GM18508 (cell line): ENCODE measurements around the gene OTOG.
A peak's percentile ranks its signal among the peaks of the same experiment; 100 is the strongest.

Experiments used
- ATAC-seq: cut with Tn5 transposase; IDR thresholded peaks from one replicate; pipeline ENCODE4 v1.9.1; 2021; ENCODE audit warnings: moderate number of reproducible peaks; ENCODE audit not compliant: insufficient read depth, unreplicated experiment

Gene OTOG, protein sequence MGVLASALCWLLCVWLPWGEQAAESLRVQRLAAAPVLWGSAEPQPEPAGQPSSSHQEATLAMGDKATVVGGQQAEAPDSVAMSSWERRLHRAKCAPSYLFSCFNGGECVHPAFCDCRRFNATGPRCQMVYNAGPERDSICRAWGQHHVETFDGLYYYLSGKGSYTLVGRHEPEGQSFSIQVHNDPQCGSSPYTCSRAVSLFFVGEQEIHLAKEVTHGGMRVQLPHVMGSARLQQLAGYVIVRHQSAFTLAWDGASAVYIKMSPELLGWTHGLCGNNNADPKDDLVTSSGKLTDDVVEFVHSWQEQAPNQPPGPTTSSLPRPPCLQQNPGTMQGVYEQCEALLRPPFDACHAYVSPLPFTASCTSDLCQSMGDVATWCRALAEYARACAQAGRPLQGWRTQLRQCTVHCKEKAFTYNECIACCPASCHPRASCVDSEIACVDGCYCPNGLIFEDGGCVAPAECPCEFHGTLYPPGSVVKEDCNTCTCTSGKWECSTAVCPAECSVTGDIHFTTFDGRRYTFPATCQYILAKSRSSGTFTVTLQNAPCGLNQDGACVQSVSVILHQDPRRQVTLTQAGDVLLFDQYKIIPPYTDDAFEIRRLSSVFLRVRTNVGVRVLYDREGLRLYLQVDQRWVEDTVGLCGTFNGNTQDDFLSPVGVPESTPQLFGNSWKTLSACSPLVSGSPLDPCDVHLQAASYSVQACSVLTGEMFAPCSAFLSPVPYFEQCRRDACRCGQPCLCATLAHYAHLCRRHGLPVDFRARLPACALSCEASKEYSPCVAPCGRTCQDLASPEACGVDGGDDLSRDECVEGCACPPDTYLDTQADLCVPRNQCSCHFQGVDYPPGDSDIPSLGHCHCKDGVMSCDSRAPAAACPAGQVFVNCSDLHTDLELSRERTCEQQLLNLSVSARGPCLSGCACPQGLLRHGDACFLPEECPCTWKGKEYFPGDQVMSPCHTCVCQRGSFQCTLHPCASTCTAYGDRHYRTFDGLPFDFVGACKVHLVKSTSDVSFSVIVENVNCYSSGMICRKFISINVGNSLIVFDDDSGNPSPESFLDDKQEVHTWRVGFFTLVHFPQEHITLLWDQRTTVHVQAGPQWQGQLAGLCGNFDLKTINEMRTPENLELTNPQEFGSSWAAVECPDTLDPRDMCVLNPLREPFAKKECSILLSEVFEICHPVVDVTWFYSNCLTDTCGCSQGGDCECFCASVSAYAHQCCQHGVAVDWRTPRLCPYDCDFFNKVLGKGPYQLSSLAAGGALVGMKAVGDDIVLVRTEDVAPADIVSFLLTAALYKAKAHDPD (N-terminal part only)

GRCh38 chr11:17547051-17547577, at the start of gene OTOG:
OTOG (plus strand) TSS chr11:17547259; CDS start chr11:17547373, 114 bp downstream.
- no peak for ATAC-seq

DNA sequence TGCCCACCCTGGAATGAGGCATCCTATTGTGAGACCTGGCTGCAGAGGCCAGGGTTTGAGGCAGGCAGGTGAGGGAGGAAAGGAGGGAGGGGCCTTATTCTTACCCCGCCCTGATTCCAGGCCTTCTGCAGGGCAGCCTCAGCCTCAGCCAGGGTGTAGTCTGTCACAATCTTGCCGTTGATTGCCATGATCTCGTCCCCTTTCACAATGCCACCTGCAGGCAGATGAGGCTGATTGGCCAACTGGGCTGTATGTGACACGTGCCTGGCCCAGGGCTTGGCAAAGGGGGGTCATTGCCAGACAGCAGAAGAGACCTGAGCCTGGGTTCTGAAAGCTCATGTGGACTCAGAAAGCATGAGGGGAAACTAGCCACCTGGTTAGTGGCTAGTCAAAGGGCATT, 49.0 kb upstream of the OTOG start:
- no peak for ATAC-seq

- ATAC-seq = no peak
These were observed 48.6 kb upstream of the OTOG start for GRCh38 chr11:17498475-17498874.

DNA sequence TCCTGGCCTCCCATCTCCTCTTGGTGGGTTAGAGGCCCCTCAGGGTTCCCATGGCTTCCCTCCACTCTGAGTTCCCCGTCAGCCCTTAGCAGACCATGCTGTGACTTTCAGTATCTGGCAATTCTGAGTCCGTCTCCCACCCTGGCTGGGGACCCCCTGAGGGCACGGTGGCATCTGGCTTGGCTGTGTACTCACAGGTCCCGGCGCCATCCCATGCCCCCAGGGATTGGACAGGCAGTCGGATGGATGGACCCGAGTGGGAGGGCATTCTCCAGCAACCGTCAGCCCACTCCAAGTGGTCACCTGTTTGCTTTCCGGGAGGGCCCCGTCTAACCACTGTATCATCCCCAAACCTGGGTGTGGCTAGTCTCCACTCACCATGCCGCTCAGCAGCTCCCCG, 46.4 kb upstream of the OTOG start:
- no peak for ATAC-seq

DNA sequence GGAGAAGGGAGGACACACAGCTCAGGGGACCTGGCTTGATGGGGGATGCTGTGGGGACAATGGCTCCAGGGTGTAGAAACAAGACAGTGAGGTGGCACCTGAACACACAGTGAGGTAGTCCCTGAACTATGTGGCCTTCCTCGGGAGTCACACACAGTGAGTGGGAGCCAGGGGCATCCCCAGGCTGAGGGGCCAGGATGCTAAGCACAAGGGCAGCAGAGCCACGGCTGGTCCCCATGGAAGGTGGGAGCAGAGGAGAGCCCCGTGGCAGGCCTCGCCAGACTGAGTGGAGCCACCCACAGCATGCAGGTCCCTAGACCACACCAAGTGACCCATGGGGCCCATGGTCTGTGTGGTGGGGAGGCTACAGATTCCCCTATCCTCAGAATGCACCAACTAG, 44.4 kb upstream of the OTOG start:
- no peak for ATAC-seq

DNA sequence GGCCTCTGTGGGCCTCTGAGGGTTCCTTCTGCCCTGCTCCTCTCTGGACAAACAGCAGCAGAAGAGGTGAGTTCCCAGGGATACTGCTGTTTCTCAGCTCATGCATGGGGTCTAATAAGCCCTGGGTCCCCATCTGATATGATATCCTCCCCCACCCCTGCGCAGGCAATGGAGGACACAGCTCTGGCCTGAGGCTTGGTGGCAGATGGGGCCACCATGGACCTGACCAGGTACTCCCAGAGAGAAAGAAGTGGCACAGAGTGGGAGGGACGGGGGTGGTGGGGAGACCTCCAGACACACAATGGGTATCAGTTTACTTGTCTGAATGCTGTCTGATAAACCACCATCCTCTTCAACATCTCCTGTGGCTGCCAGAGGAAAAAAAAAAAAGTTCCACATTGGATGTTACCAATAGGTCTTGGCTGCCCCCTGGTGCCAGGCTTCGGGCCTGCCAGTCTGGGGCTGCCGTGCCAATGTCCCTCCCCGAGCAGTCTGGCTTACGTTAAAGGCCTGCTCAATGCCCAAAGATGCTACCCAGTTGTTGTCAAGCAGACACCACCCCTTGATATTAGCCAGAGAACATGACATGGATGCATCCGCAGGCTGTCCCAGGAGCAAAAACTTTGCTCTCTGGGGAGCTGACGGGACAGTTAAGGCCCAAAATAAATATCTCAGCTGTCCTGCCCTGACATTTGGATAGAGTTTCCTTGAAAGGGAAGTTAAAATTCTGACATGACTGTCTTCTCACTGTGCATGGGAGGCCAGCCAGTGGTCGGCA, 42.5 kb upstream of the OTOG start:
- no peak for ATAC-seq

DNA sequence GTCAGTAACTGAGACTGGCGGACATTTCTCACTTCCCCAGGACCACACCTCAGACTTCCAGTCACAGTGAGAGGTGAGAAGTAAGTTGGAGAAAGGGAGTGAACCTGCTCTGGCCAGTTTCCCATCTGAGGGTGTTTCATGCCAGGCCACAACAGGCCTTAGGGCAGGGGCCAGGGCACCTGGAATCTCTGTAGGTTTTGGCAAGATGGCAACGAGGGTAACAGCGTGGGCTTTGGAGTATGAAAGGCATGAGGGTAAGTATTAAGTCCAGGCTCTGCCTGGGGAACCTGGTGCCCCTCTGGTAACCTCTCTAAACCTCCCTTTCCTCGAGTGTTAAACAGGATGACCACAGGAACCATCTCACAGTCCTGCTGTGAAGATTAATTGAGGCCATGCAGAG, 41.9 kb upstream of the OTOG start:
- no peak for ATAC-seq

- ATAC-seq = no peak
These were observed 40.7 kb upstream of the OTOG start for GRCh38 chr11:17506314-17506713.

GRCh38 chr11:17506942-17507341, 40.1 kb upstream of the OTOG start:
- peak; percentile 49 for ATAC-seq

DNA sequence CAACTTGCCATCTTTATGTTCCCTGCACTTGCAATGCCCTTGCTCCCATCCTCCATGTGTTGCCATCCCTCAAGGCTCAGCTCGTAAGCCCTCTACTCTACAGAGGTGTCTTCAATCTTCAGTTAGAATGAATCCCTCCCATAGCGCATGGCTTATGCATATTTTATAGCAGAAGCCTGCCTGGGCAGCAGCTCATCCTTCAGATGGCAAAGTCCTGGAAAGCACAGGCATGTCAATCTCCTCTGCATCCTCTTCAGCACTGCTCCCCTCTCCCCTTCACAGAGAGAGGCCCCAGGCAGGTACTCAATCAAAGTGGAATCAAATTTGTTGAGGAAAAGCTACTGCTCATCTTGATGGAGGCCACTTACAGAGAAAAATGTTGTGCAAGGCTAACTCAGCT, 39.3 kb upstream of the OTOG start:
- ATAC-seq = no peak

DNA sequence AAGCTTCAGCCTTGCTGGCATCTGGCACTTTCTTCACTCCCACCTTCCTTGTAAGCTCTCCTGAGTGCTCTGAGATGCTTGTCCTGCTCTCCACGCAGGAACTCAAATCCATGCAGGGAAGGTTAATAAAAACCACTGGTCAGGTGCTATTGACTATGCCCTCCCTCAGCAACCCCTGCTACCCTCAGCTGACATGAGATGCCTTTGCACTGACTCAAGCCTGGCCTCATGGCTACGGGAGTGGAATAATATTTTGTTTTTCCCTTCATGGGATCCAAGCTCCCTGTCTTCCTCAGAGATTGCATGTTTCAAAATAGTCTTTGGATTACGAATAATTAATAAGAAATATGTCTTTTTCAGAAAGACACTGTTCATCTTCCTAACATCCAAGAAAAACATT, 38.8 kb upstream of the OTOG start:
- ATAC-seq = no peak

GRCh38 chr11:17508791-17509190, 38.3 kb upstream of the OTOG start:
- ATAC-seq = no peak

DNA sequence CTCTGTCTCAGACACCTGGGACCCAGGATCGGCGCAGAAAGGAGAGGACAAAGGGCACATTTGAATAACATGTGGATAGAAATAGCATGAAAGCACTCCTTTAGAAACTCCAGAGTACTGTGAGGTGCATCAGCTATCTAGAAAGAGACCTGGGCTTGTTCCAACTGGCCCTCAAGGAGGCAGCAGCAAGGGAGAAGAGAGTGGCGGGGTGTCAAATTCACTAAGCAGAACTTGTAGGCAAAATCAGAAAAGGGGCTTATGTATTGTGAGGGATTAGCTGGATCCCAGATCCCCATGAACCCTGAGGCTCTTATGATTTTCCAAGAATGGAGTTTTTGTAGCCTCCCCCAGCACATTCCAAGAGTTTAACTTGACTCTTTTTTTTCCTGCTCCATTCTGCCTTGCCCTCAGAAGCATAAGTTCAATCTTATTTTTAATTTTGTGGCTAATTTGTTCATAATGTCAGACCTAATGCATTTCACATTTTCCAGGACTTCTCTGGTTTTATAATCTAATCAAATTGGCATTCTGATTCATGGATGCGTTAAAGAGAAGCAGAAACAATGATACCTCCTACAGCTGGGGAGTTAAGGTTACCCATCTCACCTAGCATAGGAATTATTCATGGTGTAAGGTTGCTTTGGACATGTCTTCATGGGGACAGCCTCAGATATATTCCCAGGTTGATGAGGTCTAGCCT, 36.4 kb upstream of the OTOG start:
- no peak for ATAC-seq

- no peak for ATAC-seq
These were observed 35.5 kb upstream of the OTOG start for GRCh38 chr11:17511571-17511970.

DNA sequence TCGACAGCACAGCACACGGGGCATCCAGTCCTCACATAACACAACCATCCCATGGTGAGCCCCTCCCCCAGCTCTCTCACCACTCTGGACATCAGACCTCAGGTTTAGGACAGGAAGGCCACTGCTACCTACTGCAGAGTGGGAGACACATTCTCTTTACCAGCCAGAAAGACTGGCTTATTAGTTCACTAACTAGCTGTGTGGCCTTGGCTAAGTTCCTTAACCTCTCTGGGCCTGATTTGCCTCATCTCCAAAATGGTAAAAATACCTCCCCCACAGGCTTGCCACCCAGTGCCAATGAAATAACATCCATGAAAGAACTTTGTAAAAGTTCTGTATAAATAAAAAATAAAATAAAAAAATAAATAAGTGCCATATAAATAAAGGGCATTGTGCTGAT, 35.0 kb upstream of the OTOG start:
- no peak for ATAC-seq

GRCh38 chr11:17513853-17514252, 33.2 kb upstream of the OTOG start:
- no peak for ATAC-seq

DNA sequence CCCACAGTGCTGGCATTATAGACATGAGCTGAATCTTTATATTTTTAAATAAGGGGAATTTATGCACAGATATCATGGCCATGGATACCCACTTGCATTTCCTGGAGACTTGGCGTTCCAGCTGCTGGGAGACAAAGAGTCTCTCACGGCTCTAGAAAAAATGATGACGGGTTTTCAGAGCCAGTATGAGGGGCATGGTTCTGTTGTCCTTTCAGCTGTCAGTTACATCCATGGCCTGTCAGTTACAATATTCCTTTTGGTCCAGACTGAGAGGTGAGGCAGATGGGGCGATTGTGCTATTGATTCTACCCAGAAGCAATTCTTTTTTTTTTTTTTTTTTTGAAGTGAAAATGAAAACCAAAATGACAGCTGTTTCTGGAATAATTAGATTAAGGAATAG, 32.6 kb upstream of the OTOG start:
- no peak for ATAC-seq

- ATAC-seq = no peak
These were observed 31.4 kb upstream of the OTOG start for GRCh38 chr11:17515443-17516176.
